GM18868 (cell line): ENCODE results near the gene BZW1.
"Not testable (repeated sequence)": the region's sequence is repeated elsewhere in the genome, so short reads cannot be mapped to it uniquely, and the experiment has no call there.

Experiments used
- ATAC-seq: cut with Tn5 transposase; IDR thresholded peaks from one replicate; pipeline ENCODE4 v1.9.1; 2021; ENCODE audit warnings: mild to moderate bottlenecking, moderate library complexity; ENCODE audit not compliant: unreplicated experiment

The BZW1 gene

GRCh38 chr2:200790185-200790584, 21.5 kb upstream of the BZW1 start:
- no peak for ATAC-seq

GRCh38 chr2:200791905-200792304, 19.8 kb upstream of the BZW1 start:
- no peak for ATAC-seq

- ATAC-seq: no peak
Measured at GRCh38 chr2:200794143-200794542, 17.6 kb upstream of the BZW1 start.

GRCh38 chr2:200795028-200795440, 16.7 kb upstream of the BZW1 start:
- ATAC-seq: no peak

GRCh38 chr2:200796561-200796960, 15.1 kb upstream of the BZW1 start:
- no peak for ATAC-seq

- ATAC-seq: no peak
Measured at GRCh38 chr2:200797242-200797770, 14.4 kb upstream of the BZW1 start.

- ATAC-seq: no peak
Measured at GRCh38 chr2:200798514-200798913, 13.2 kb upstream of the BZW1 start.

GRCh38 chr2:200800458-200800857, 11.3 kb upstream of the BZW1 start:
- ATAC-seq: no peak

- ATAC-seq: not testable (repeated sequence)
Measured at GRCh38 chr2:200801431-200801830, 10.3 kb upstream of the BZW1 start.

- no peak for ATAC-seq
Measured at GRCh38 chr2:200809506-200810251, 2.0 kb upstream of the BZW1 start.

GRCh38 chr2:200810252-200810997, 1.3 kb upstream of the BZW1 start:
- ATAC-seq: no peak

- ATAC-seq: no peak
Measured at GRCh38 chr2:200810998-200811332, 745 bp upstream of the BZW1 start.

- peak; percentile 22 for ATAC-seq
Measured at GRCh38 chr2:200812122-200813022, 662 bp downstream of the BZW1 start.

- ATAC-seq: peak; percentile 24
Measured at GRCh38 chr2:200814276-200814815, 2.6 kb downstream of the BZW1 start.

GRCh38 chr2:200814917-200815316, 3.2 kb downstream of the BZW1 start:
- ATAC-seq: no peak

- not testable (repeated sequence) for ATAC-seq
Measured at GRCh38 chr2:200818732-200819131, 7.0 kb downstream of the BZW1 start.

- ATAC-seq: no peak
Measured at GRCh38 chr2:200820573-200821234, 9.0 kb downstream of the BZW1 start.

GRCh38 chr2:200821686-200822245, 10.1 kb downstream of the BZW1 start:
- no peak for ATAC-seq

- ATAC-seq: no peak
Measured at GRCh38 chr2:200828104-200828503, 16.4 kb downstream of the BZW1 start.
